ENCODE measurements around the gene SIGLEC15.

SIGLEC15 gene

GRCh38 chr18:45785134-45785533 lies 40.3 kb upstream of the SIGLEC15 start:
- H3K4me3 ChIP-seq (replicated peaks; ENCODE audit: low read depth, low read length): no peak overlapping the region
- TF ChIP-seq CTCF (IDR thresholded peaks at IDR 0.05; ENCODE audit: low read length, missing control alignments): no peak
- peak; percentile 53 for DNase-seq (ENCODE audit: low read depth)

- H3K4me3 ChIP-seq (replicated peaks; ENCODE audit: low read depth, low read length): no peak overlapping the region
- DNase-seq (ENCODE audit: low read depth): no peak
- TF ChIP-seq CTCF (IDR thresholded peaks at IDR 0.05; ENCODE audit: low read length, missing control alignments): no peak
These were observed 38.5 kb upstream of the SIGLEC15 start for GRCh38 chr18:45786941-45787340.

GRCh38 chr18:45787346-45787745 lies 38.1 kb upstream of the SIGLEC15 start:
- no peak for DNase-seq (ENCODE audit: low read depth)
- TF ChIP-seq CTCF (IDR thresholded peaks at IDR 0.05; ENCODE audit: low read length, missing control alignments): no peak
- H3K4me3 ChIP-seq (replicated peaks; ENCODE audit: low read depth, low read length): no peak overlapping the region

- no peak for DNase-seq (ENCODE audit: low read depth)
- TF ChIP-seq CTCF (IDR thresholded peaks at IDR 0.05; ENCODE audit: low read length, missing control alignments): no peak
- H3K4me3 ChIP-seq (replicated peaks; ENCODE audit: low read depth, low read length): no peak overlapping the region
These were observed 36.6 kb upstream of the SIGLEC15 start for GRCh38 chr18:45788861-45789260.

- peak; percentile 63 for DNase-seq (ENCODE audit: low read depth)
- no peak for TF ChIP-seq CTCF (IDR thresholded peaks at IDR 0.05; ENCODE audit: low read length, missing control alignments)
- H3K4me3 ChIP-seq (replicated peaks; ENCODE audit: low read depth, low read length): no peak overlapping the region
These were observed 32.8 kb upstream of the SIGLEC15 start for GRCh38 chr18:45792506-45793263.

- TF ChIP-seq CTCF (IDR thresholded peaks at IDR 0.05; ENCODE audit: low read length, missing control alignments): no peak
- no peak overlapping the region for H3K4me3 ChIP-seq (replicated peaks; ENCODE audit: low read depth, low read length)
- DNase-seq (ENCODE audit: low read depth): peak; percentile 81
These were observed 32.1 kb upstream of the SIGLEC15 start for GRCh38 chr18:45793264-45793965.
